ENCODE data around the gene MORN1.

The MORN1 gene

DNA sequence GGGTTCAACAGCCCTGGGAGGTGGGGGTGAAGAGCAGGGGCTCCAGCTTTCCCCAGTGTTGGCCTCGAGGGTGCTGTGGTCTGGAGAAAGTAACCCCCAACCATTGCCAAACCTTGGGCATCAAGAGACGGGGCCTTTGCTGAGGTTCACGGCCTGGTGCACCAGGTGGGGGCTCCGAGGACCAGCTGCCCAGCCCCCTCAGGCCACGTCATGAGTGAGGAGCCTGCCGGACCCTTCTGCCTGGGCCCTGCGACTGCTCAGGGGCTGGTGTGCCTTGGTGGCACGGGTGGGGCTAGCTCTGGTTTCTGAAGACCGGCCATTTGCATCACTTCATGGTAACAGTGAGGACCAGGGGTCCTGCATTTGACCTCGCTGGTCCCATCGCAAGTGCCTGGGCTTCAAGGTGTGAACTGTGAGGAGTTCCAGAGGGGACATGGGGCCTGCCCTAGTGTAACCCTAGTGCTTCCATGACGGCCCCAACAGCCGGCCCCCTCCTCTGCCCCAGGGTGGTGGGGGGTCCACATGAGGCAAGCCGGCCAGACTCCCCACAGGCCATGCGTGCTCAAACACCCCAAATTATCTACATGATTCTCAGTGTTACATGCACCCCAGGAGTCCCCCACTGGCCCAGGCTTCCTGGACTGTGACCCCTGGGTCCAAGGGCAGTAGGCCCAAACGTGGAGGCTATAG is 13.5 kb downstream of the MORN1 start:
- H3K27me3 ChIP-seq (ENCODE audit: control insufficient read depth, low read length): no peaks in the 10 kb centered on the region
- H3K9me2 ChIP-seq (replicated peaks; ENCODE audit: control insufficient read depth, low read length): no peaks in the 10 kb centered on the region
- no peak overlapping the region for H3K4me3 ChIP-seq (ENCODE audit: low read length)
- no peaks in the 10 kb centered on the region for H4K20me1 ChIP-seq (ENCODE audit: control insufficient read depth, insufficient read depth, low read depth, low read length)
- H3K27ac ChIP-seq (ENCODE audit: low read depth, low read length): no peak overlapping the region
- no peak for TF ChIP-seq EZH2phosphoT487 (IDR thresholded peaks at IDR 0.05; ENCODE audit: borderline replicate concordance, low read length)
- TF ChIP-seq, protein P1, sequence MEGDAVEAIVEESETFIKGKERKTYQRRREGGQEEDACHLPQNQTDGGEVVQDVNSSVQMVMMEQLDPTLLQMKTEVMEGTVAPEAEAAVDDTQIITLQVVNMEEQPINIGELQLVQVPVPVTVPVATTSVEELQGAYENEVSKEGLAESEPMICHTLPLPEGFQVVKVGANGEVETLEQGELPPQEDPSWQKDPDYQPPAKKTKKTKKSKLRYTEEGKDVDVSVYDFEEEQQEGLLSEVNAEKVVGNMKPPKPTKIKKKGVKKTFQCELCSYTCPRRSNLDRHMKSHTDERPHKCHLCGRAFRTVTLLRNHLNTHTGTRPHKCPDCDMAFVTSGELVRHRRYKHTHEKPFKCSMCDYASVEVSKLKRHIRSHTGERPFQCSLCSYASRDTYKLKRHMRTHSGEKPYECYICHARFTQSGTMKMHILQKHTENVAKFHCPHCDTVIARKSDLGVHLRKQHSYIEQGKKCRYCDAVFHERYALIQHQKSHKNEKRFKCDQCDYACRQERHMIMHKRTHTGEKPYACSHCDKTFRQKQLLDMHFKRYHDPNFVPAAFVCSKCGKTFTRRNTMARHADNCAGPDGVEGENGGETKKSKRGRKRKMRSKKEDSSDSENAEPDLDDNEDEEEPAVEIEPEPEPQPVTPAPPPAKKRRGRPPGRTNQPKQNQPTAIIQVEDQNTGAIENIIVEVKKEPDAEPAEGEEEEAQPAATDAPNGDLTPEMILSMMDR (IDR thresholded peaks at IDR 0.05; ENCODE audit: low read depth, low read length, poor library complexity, severe bottlenecking): no peak
- no peak overlapping the region for H3K4me2 ChIP-seq (ENCODE audit: low read length)
- H3K36me3 ChIP-seq (ENCODE audit: control insufficient read depth, low read length): no peaks in the 10 kb centered on the region
- no peaks in the 10 kb centered on the region for H3K9me3 ChIP-seq (ENCODE audit: control insufficient read depth, insufficient read depth, low read length)
- H3K4me1 ChIP-seq (ENCODE audit: control insufficient read depth, low read length): peaks cover 7% of the 10 kb centered on the region
- H3K79me2 ChIP-seq (ENCODE audit: control insufficient read depth, low read length): no peaks in the 10 kb centered on the region
- no peaks in the 10 kb centered on the region for H3F3A ChIP-seq (ENCODE audit: control insufficient read depth, insufficient read depth)

DNA sequence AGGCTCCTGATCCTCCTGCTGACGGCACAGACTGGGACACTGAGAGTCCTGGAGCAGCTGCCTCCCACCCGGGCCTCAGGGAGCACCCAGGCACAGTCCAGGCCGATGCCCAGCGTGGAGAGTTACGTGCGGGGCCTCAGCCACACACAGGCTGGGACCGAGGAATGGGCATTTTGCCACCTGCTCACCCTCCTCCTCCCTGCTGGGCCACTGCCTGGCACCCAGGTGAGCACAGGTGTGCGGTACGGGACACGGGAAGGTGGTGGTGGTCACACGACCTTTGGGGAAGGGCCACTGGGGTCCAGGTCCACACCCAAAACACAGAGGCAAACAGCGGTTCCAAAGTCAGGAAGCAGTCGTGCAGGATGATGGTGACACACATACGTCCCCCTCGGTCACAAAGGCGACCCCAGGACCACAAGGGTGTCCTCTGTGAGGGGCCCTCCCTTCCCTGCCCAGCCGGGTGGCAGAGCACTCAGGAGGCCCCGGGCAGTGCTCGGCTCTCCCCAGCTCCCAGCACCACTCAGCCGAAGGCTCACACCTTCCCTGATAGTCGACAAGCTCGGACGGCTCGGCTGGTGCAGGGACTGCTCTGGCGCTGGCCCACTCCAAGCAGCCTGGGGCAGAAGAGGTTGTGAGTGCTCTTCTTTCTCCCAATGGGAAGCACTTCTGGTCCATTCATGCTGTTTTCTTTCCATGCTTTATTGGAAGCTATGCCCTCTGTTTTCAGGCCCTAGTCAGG is 14.3 kb downstream of the MORN1 start:
- Histone ChIP-seq H3K79me2 (ENCODE audit: control insufficient read depth, low read length) (no peaks in the 10 kb centered on the region), H3K9me3 (ENCODE audit: control insufficient read depth, insufficient read depth, low read length) (no peaks in the 10 kb centered on the region), H3K4me2 (ENCODE audit: low read length) (no peak overlapping the region), H3K9me2 (replicated peaks; ENCODE audit: control insufficient read depth, low read length) (no peaks in the 10 kb centered on the region), H3K36me3 (ENCODE audit: control insufficient read depth, low read length) (no peaks in the 10 kb centered on the region), H4K20me1 (ENCODE audit: control insufficient read depth, insufficient read depth, low read depth, low read length) (no peaks in the 10 kb centered on the region), H3K27ac (ENCODE audit: low read depth, low read length) (no peak overlapping the region), H3F3A (ENCODE audit: control insufficient read depth, insufficient read depth) (no peaks in the 10 kb centered on the region), H3K27me3 (ENCODE audit: control insufficient read depth, low read length) (no peaks in the 10 kb centered on the region), H3K4me1 (ENCODE audit: control insufficient read depth, low read length) (peaks cover 3% of the 10 kb centered on the region), H3K4me3 (ENCODE audit: low read length) (no peak overlapping the region)
- TF ChIP-seq, protein P1 (IDR thresholded peaks at IDR 0.05; ENCODE audit: low read depth, low read length, poor library complexity, severe bottlenecking): no peak
- TF ChIP-seq EZH2phosphoT487 (IDR thresholded peaks at IDR 0.05; ENCODE audit: borderline replicate concordance, low read length): no peak

DNA sequence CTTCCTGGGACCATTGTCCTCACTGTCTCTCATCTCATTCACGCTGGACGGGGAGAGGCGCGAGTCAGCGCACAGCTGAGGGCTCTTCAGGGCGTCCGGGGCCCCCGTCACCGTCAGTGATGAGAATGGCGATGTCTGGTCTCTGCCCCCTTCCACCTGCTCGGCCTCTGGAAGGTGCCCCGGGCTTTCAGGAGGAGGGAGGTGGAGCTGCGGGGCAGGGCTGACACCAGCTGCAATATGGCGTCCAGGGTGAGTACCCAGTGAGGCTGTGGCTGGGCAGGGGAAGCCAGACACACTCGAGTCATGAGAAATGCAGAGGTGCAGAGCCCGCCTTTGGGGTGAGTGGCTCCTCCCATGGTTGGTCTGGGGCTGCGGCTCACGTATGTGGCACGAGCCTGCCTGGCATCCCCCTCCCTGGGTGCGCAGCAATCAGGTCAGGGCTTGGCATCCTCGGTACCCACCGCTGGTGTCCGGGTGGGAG is 15.1 kb downstream of the MORN1 start:
- Histone ChIP-seq H3K27ac (ENCODE audit: low read depth, low read length) (no peak overlapping the region), H3K4me3 (ENCODE audit: low read length) (no peak overlapping the region), H3K27me3 (ENCODE audit: control insufficient read depth, low read length) (no peaks in the 10 kb centered on the region)

More for the DNA sequence above, 15.1 kb downstream of the MORN1 start:
- no peak overlapping the region for H3K4me2 ChIP-seq (ENCODE audit: low read length)
- TF ChIP-seq, protein P1 (IDR thresholded peaks at IDR 0.05; ENCODE audit: low read depth, low read length, poor library complexity, severe bottlenecking): no peak
- no peak for TF ChIP-seq EZH2phosphoT487 (IDR thresholded peaks at IDR 0.05; ENCODE audit: borderline replicate concordance, low read length)
- H4K20me1 ChIP-seq (ENCODE audit: control insufficient read depth, insufficient read depth, low read depth, low read length): no peaks in the 10 kb centered on the region
- H3K4me1 ChIP-seq (ENCODE audit: control insufficient read depth, low read length): no peaks in the 10 kb centered on the region
- no peaks in the 10 kb centered on the region for H3K9me2 ChIP-seq (replicated peaks; ENCODE audit: control insufficient read depth, low read length)
- H3F3A ChIP-seq (ENCODE audit: control insufficient read depth, insufficient read depth): no peaks in the 10 kb centered on the region
- no peaks in the 10 kb centered on the region for H3K79me2 ChIP-seq (ENCODE audit: control insufficient read depth, low read length)
- H3K9me3 ChIP-seq (ENCODE audit: control insufficient read depth, insufficient read depth, low read length): no peaks in the 10 kb centered on the region
- no peaks in the 10 kb centered on the region for H3K36me3 ChIP-seq (ENCODE audit: control insufficient read depth, low read length)
